Trophoblast cell (in vitro differentiated cells and primary cell): ENCODE results near the gene FBN3.

Source experiments
- DNase-seq, 2 donors: peaks; one replicate each; pipeline ENCODE4 v3.0.0-alpha.2; 2016
- H2AFZ ChIP-seq: 2 replicates; pipeline ENCODE4 v1.6.1; 2013; ENCODE audit warnings: low read length, moderate library complexity, mild to moderate bottlenecking; ENCODE audit not compliant: insufficient read depth, poor library complexity
- H2AK5ac ChIP-seq: 2 replicates; pipeline ENCODE4 v1.6.1; 2013; ENCODE audit warnings: mild to moderate bottlenecking, low read length
- H2BK120ac ChIP-seq: 2 replicates; pipeline ENCODE4 v1.6.1; 2013; ENCODE audit warnings: low read length, mild to moderate bottlenecking, moderate library complexity; ENCODE audit not compliant: insufficient read depth, poor library complexity
- H2BK12ac ChIP-seq: 2 replicates; pipeline ENCODE4 v1.6.1; 2013; ENCODE audit warnings: mild to moderate bottlenecking, low read length, moderate library complexity
- H2BK5ac ChIP-seq: 2 replicates; pipeline ENCODE4 v1.6.1; 2013; ENCODE audit warnings: low read length, low read depth, moderate library complexity, mild to moderate bottlenecking; ENCODE audit not compliant: poor library complexity
- H3K14ac ChIP-seq: 2 replicates; pipeline ENCODE4 v1.6.1; 2013; ENCODE audit warnings: mild to moderate bottlenecking, low read length
- H3K18ac ChIP-seq: 2 replicates; pipeline ENCODE4 v1.6.1; 2013; ENCODE audit warnings: mild to moderate bottlenecking, low read length
- H3K23ac ChIP-seq: 2 replicates; pipeline ENCODE4 v1.6.1; 2013; ENCODE audit warnings: low read length
- H3K27ac ChIP-seq: 2 replicates; pipeline ENCODE4 v1.5.1; 2013; ENCODE audit warnings: low read depth, mild to moderate bottlenecking, inconsistent platforms, low read length, moderate library complexity
- H3K27me3 ChIP-seq: 2 replicates; pipeline ENCODE4 v1.6.1; 2013; ENCODE audit warnings: inconsistent platforms, mild to moderate bottlenecking, low read length, moderate library complexity; ENCODE audit not compliant: insufficient read depth
- H3K36me3 ChIP-seq, 2 experiments: 1 replicate in 1 of 2; 2 replicates in 1 of 2; pipeline ENCODE4 v1.6.1; 2013; ENCODE audit warnings: low read length in 2 of 2, mild to moderate bottlenecking in 2 of 2, moderate library complexity in 1 of 2; ENCODE audit not compliant: insufficient read depth in 2 of 2, control insufficient read depth in 1 of 2
- H3K4ac ChIP-seq: 2 replicates; pipeline ENCODE4 v1.6.1; 2013; ENCODE audit warnings: low read depth, mild to moderate bottlenecking, low read length, moderate library complexity
- H3K4me1 ChIP-seq, 2 experiments: 1 replicate in 1 of 2; 2 replicates in 1 of 2; pipeline ENCODE4 v1.6.1; 2013; ENCODE audit warnings: low read length in 2 of 2, mild to moderate bottlenecking in 2 of 2, moderate library complexity in 1 of 2; ENCODE audit not compliant: insufficient read depth in 2 of 2, control insufficient read depth in 1 of 2
- H3K4me2 ChIP-seq: 2 replicates; pipeline ENCODE4 v1.6.1; 2013; ENCODE audit warnings: inconsistent platforms, mild to moderate bottlenecking, low read length, moderate library complexity
- H3K4me3 ChIP-seq: 2 replicates; pipeline ENCODE4 v1.5.1; 2013; ENCODE audit warnings: mild to moderate bottlenecking, low read depth, low read length, inconsistent platforms
- H3K79me1 ChIP-seq: one replicate; pipeline ENCODE4 v1.6.1; 2013; ENCODE audit warnings: low read length
- H3K79me2 ChIP-seq: 2 replicates; pipeline ENCODE4 v1.6.1; 2013; ENCODE audit warnings: low read length, mild to moderate bottlenecking; ENCODE audit not compliant: control insufficient read depth, insufficient read depth, poor library complexity
- H3K9ac ChIP-seq: 2 replicates; pipeline ENCODE4 v1.6.1; 2013; ENCODE audit warnings: mild to moderate bottlenecking, low read length
- H3K9me3 ChIP-seq: 2 replicates; pipeline ENCODE4 v1.6.1; 2013; ENCODE audit warnings: low read depth, mild to moderate bottlenecking, control low read depth, inconsistent platforms, low read length; ENCODE audit not compliant: insufficient read depth
- H4K12ac ChIP-seq: 2 replicates; pipeline ENCODE4 v1.6.1; 2013; ENCODE audit warnings: low read depth, mild to moderate bottlenecking, low read length, moderate library complexity
- H4K8ac ChIP-seq: 2 replicates; pipeline ENCODE4 v1.6.1; 2013; ENCODE audit warnings: low read depth, mild to moderate bottlenecking, low read length, moderate library complexity
- H4K91ac ChIP-seq: one replicate; pipeline ENCODE4 v1.6.1; 2013; ENCODE audit warnings: low read depth, mild to moderate bottlenecking, low read length, moderate library complexity
- WGBS: extraction: QIAGEN DNeasy Blood & Tissue Kit; methylation state at CpG from one replicate; pipeline ENCODE4 v1.1.7; 2013; ENCODE audit warnings: missing lambda C conversion rate; ENCODE audit not compliant: insufficient read length, insufficient coverage; ENCODE audit errors: extremely low coverage; 5-methylcytosine and 5-hydroxymethylcytosine counted together

Gene FBN3

GRCh38 chr19:8126008-8126407 lies 23.4 kb downstream of the FBN3 start:
- Histone ChIP-seq H3K9me3 (peaks cover 3% of the 10 kb centered on the region), H3K4me2 (no peak overlapping the region)

GRCh38 chr19:8123683-8124082 lies 25.7 kb downstream of the FBN3 start:
- no peak overlapping the region for H3K27ac ChIP-seq
- no peak overlapping the region for H3K14ac ChIP-seq
- no peak overlapping the region for H3K4me3 ChIP-seq
- no peaks in the 10 kb centered on the region for H3K27me3 ChIP-seq
- H3K4me1 ChIP-seq, result no peaks in the 10 kb centered on the region
- H3K79me2 ChIP-seq, result no peaks in the 10 kb centered on the region
- peaks cover 3% of the 10 kb centered on the region for H3K9me3 ChIP-seq
- peaks cover 31 to 35% of the 10 kb centered on the region in 2 experiments for H3K36me3 ChIP-seq
- no peak overlapping the region for H3K18ac ChIP-seq
- WGBS, result no CpG with 5 or more reads among the region's 22 CpGs
- H4K12ac ChIP-seq, result no peak overlapping the region
- no peak overlapping the region for H2AK5ac ChIP-seq
- H4K91ac ChIP-seq, result no peak overlapping the region
- H2BK5ac ChIP-seq, result no peak overlapping the region
- no peak overlapping the region for H2AFZ ChIP-seq
- H4K8ac ChIP-seq, result no peak overlapping the region
- no peak overlapping the region for H3K4me2 ChIP-seq
- H2BK120ac ChIP-seq, result no peak overlapping the region
- H3K79me1 ChIP-seq, result no peaks in the 10 kb centered on the region
- no peak overlapping the region for H2BK12ac ChIP-seq
- no peak overlapping the region for H3K23ac ChIP-seq
- no peak for DNase-seq
- H3K4ac ChIP-seq, result no peak overlapping the region
- H3K9ac ChIP-seq, result no peak overlapping the region

More at GRCh38 chr19:8126008-8126407, 23.4 kb downstream of the FBN3 start:
- no peak overlapping the region for H3K18ac ChIP-seq
- no peaks in the 10 kb centered on the region for H3K79me2 ChIP-seq
- no CpG with 5 or more reads among the region's 15 CpGs for WGBS
- peaks cover 38 to 40% of the 10 kb centered on the region in 2 experiments for H3K36me3 ChIP-seq
- no peak for DNase-seq
- H4K12ac ChIP-seq, result no peak overlapping the region
- H3K14ac ChIP-seq, result no peak overlapping the region
- H3K4ac ChIP-seq, result no peak overlapping the region
- H3K4me1 ChIP-seq, result no peaks in the 10 kb centered on the region
- H4K91ac ChIP-seq, result no peak overlapping the region
- H2BK5ac ChIP-seq, result no peak overlapping the region
- no peak overlapping the region for H3K27ac ChIP-seq
- H2AFZ ChIP-seq, result no peak overlapping the region
- no peak overlapping the region for H2AK5ac ChIP-seq
- H4K8ac ChIP-seq, result no peak overlapping the region
- H3K79me1 ChIP-seq, result no peaks in the 10 kb centered on the region
- no peak overlapping the region for H2BK12ac ChIP-seq
- H3K9ac ChIP-seq, result no peak overlapping the region
- no peak overlapping the region for H3K4me3 ChIP-seq
- no peaks in the 10 kb centered on the region for H3K27me3 ChIP-seq
- no peak overlapping the region for H3K23ac ChIP-seq
- no peak overlapping the region for H2BK120ac ChIP-seq

- no peaks in the 10 kb centered on the region for H3K79me2 ChIP-seq
These were observed 28.5 kb downstream of the FBN3 start for GRCh38 chr19:8120636-8121480.

GRCh38 chr19:8117991-8118390 lies 31.4 kb downstream of the FBN3 start:
- WGBS, result 100% methylated on average over 1 of the region's 2 CpGs
- no peak overlapping the region for H3K27ac ChIP-seq
- no peak overlapping the region for H4K91ac ChIP-seq
- H3K4me3 ChIP-seq, result no peak overlapping the region
- H2BK120ac ChIP-seq, result no peak overlapping the region
- no peak overlapping the region for H2AFZ ChIP-seq
- no peak overlapping the region for H3K9ac ChIP-seq
- peaks cover 3% of the 10 kb centered on the region for H3K9me3 ChIP-seq
- peaks cover 6 to 13% of the 10 kb centered on the region in 2 experiments for H3K36me3 ChIP-seq
- H3K4ac ChIP-seq, result no peak overlapping the region
- H3K27me3 ChIP-seq, result no peaks in the 10 kb centered on the region
- no peaks in the 10 kb centered on the region for H3K4me1 ChIP-seq
- no peak overlapping the region for H2BK5ac ChIP-seq
- H3K14ac ChIP-seq, result no peak overlapping the region
- H4K12ac ChIP-seq, result no peak overlapping the region
- no peak overlapping the region for H3K23ac ChIP-seq
- H3K79me1 ChIP-seq, result no peaks in the 10 kb centered on the region
- no peak overlapping the region for H3K18ac ChIP-seq
- H4K8ac ChIP-seq, result no peak overlapping the region
- no peaks in the 10 kb centered on the region for H3K79me2 ChIP-seq
- no peak overlapping the region for H2AK5ac ChIP-seq
- H2BK12ac ChIP-seq, result no peak overlapping the region
- no peak overlapping the region for H3K4me2 ChIP-seq
- DNase-seq, result no peak

More at GRCh38 chr19:8120636-8121480, 28.5 kb downstream of the FBN3 start:
- H2BK12ac ChIP-seq, result no peak overlapping the region
- no peak overlapping the region for H3K4me2 ChIP-seq
- no peak overlapping the region for H3K4ac ChIP-seq
- H3K36me3 ChIP-seq, result peaks cover 20 to 25% of the 10 kb centered on the region in 2 experiments
- H2BK120ac ChIP-seq, result no peak overlapping the region
- no peak overlapping the region for H4K8ac ChIP-seq
- no peak overlapping the region for H2AFZ ChIP-seq
- no peak overlapping the region for H3K4me3 ChIP-seq
- H3K27me3 ChIP-seq, result no peaks in the 10 kb centered on the region
- H3K9me3 ChIP-seq, result peaks cover 3% of the 10 kb centered on the region
- H3K27ac ChIP-seq, result no peak overlapping the region
- DNase-seq, result no peak
- H3K4me1 ChIP-seq, result no peaks in the 10 kb centered on the region
- no peaks in the 10 kb centered on the region for H3K79me1 ChIP-seq
- no peak overlapping the region for H3K14ac ChIP-seq
- H3K9ac ChIP-seq, result no peak overlapping the region
- H4K12ac ChIP-seq, result no peak overlapping the region
- no peak overlapping the region for H3K23ac ChIP-seq
- no peak overlapping the region for H3K18ac ChIP-seq
- H4K91ac ChIP-seq, result no peak overlapping the region
- H2BK5ac ChIP-seq, result no peak overlapping the region
- WGBS, result no CpG with 5 or more reads among the region's 26 CpGs
- H2AK5ac ChIP-seq, result no peak overlapping the region
